Lung (tissue), 12 donors: Measurements from ENCODE around the gene CIRBP. TPM values are rescaled to one million over a fixed set of nuclear protein-coding genes. Genes with fewer than 3 reads are reported as not detected.

Experiments
- ATAC-seq: fragments of 200-7000 bp; cut with Tn5 transposase; one replicate; pipeline ENCODE4 v1.9.1; 2020; ENCODE audit warnings: moderate number of reproducible peaks; ENCODE audit not compliant: insufficient read depth, low FRiP score
- DNase-seq, 3 donors: peaks; one replicate each; pipeline ENCODE4 v3.0.0-alpha.2; 2013 to 2017
- H3K27ac ChIP-seq, 2 donors: one replicate each; pipeline ENCODE4 v1.5.1; 2013; ENCODE audit warnings: mild to moderate bottlenecking in 2 of 2, moderate library complexity in 2 of 2, control low read depth in 1 of 2, inconsistent platforms in 1 of 2, low read depth in 1 of 2, low read length in 1 of 2
- H3K27me3 ChIP-seq, 3 donors: one replicate each; pipeline ENCODE4 v1.5.1; 2013; ENCODE audit warnings: low read length in 2 of 3; ENCODE audit not compliant: control insufficient read depth in 3 of 3, insufficient read depth in 3 of 3
- H3K36me3 ChIP-seq, 4 donors: one replicate each; pipeline ENCODE4 v1.5.1; 2013; ENCODE audit warnings: low read length in 4 of 4, mild to moderate bottlenecking in 1 of 4, moderate library complexity in 1 of 4; ENCODE audit not compliant: control insufficient read depth in 4 of 4, insufficient read depth in 4 of 4
- H3K4me1 ChIP-seq, 5 donors: one replicate each; pipeline ENCODE4 v1.5.1; 2013; ENCODE audit warnings: low read length in 5 of 5, mild to moderate bottlenecking in 2 of 5, moderate library complexity in 1 of 5; ENCODE audit not compliant: control insufficient read depth in 5 of 5, insufficient read depth in 5 of 5
- H3K4me3 ChIP-seq: one replicate; pipeline ENCODE4 v1.5.1; 2013; ENCODE audit warnings: mild to moderate bottlenecking, control low read depth, moderate library complexity
- H3K9ac ChIP-seq, 2 donors: one replicate each; pipeline ENCODE4 v1.5.1; 2013; ENCODE audit warnings: low read length in 2 of 2, control low read depth in 1 of 2; ENCODE audit not compliant: insufficient read depth in 1 of 2
- H3K9me3 ChIP-seq, 4 donors: one replicate each; pipeline ENCODE4 v1.5.1; 2013; ENCODE audit warnings: low read length in 3 of 4, mild to moderate bottlenecking in 1 of 4, moderate library complexity in 1 of 4; ENCODE audit not compliant: control insufficient read depth in 4 of 4, insufficient read depth in 3 of 4
- WGBS, 2 donors: extraction: QIAGEN DNeasy Blood & Tissue Kit; methylation state at CpG; one replicate each; pipeline ENCODE4 v1.1.7; 2013; 5-methylcytosine and 5-hydroxymethylcytosine counted together
- polyA plus RNA-seq, 2 donors: library from polyadenylated mRNA; stranded (reverse); fragments of 200-250 nt; gene quantifications; one replicate each; pipeline ENCODE4 v1.2.1, GENCODE V29; 2013
- total RNA-seq, 2 donors: library from RNA; depleted of rRNA in 1 of 2; stranded (reverse); fragments of >200 nt in 1 of 2; gene quantifications; one replicate each; pipeline ENCODE4 v1.2.1, GENCODE V29; 2014 to 2021
- TF ChIP-seq, protein P1 (sequence below): IDR thresholded peaks from 2 replicates; pipeline ENCODE4 v1.5.1; 2012; ENCODE audit warnings: mild to moderate bottlenecking; ENCODE audit errors: control extremely low read depth, extremely low read depth
- donor health status: control.
- donor health status: control.
- donor health status: Bipolar disorder and iron deficiency.
- donor health status: healthy.
- donor health status: DM: yes; HTN: yes; CAD: no.

Gene CIRBP
- total and polyA plus RNA-seq, 4 donors = 313 to 488 (median 439) TPM

DNA sequence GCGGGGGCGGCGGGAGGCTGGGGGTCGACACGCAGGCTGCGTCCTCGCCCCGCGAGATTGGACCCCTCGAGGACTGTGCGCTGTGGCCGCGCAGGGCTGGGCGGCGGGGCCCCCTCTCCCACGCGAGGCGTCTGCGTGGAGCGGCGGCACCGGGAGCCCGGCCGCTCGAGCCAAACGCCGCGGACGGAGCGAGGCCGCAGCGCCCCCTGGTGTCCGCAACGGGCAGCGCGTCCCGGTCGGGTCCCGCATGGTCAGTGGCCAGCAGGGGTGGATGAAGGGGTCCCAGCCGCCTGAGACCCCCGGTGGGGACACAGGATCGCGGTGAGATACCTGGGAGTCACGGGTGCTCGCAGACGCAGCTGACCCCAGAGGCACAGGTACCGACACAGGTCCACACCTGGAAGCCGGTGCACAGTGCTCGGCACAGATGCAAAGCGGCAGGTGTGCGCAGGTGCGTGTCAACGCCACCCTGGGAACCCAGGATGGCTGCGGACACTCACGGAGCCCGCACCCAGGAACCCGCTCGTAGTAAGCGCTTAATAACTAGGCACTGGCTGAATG is 2.1 kb upstream of the CIRBP start:
- H3K4me1 ChIP-seq = peaks cover 17 to 70% (median 41%) of the 10 kb centered on the region in 5 donors
- H3K9ac ChIP-seq = no peak overlapping the region
- H3K36me3 ChIP-seq = peaks cover 0 to 20% (median 14%) of the 10 kb centered on the region in 4 donors
- H3K4me3 ChIP-seq = peak overlapping the region; percentile 22
- TF ChIP-seq, protein P1, sequence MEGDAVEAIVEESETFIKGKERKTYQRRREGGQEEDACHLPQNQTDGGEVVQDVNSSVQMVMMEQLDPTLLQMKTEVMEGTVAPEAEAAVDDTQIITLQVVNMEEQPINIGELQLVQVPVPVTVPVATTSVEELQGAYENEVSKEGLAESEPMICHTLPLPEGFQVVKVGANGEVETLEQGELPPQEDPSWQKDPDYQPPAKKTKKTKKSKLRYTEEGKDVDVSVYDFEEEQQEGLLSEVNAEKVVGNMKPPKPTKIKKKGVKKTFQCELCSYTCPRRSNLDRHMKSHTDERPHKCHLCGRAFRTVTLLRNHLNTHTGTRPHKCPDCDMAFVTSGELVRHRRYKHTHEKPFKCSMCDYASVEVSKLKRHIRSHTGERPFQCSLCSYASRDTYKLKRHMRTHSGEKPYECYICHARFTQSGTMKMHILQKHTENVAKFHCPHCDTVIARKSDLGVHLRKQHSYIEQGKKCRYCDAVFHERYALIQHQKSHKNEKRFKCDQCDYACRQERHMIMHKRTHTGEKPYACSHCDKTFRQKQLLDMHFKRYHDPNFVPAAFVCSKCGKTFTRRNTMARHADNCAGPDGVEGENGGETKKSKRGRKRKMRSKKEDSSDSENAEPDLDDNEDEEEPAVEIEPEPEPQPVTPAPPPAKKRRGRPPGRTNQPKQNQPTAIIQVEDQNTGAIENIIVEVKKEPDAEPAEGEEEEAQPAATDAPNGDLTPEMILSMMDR = peak; percentile 95
- ATAC-seq = peak; percentile 21
- WGBS, 2 donors = 1% methylated on average over 53 to 59 of the region's 59 CpGs
- peak overlapping the region; percentile 77 to 90 for H3K27ac ChIP-seq
- H3K27me3 ChIP-seq = no peaks in the 10 kb centered on the region
- no peaks in the 10 kb centered on the region for H3K9me3 ChIP-seq
- DNase-seq = peak; percentile 65 to 84 (median 71)

DNA sequence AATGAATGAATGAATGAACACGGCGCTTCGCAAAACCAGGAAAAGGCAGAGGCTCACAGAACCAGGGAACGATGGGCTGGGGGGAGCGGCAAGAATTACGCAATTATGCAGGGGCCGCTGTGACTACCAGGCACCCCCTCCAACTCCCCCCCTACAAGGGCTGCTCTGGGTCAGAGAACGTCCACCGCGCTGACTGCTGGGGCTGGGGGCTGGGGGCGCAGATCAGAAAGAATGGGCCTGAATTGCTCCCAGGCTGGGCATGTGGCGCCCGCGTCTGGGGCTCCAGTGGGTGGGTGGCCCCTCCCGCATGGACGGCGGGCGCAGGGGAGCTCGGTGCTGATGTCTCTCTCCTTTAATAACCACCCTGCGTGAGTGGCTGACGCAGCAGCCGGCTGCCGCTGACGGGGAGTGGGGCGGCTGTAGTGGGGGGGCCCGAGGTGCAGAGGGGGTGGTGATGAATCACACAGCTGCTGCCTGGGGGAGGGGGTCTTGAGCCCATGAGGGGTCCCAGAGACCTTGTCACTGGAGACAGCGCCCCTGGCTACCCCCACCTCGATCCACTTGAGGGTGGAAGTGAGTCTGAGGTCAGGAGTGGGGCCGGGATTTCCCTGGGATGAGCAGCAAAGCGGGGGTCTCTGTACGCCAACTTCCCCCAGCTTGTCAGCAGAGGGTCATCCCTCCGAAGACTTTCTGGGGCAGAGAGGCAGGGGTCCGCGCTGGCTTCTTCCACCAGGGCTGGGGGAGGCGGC is 1.5 kb upstream of the CIRBP start:
- H3K27ac ChIP-seq = no peak overlapping the region
- TF ChIP-seq, protein P1 = no peak
- H3K9ac ChIP-seq = no peak overlapping the region
- H3K9me3 ChIP-seq = no peaks in the 10 kb centered on the region
- H3K4me1 ChIP-seq = peaks cover 17 to 63% (median 37%) of the 10 kb centered on the region in 5 donors
- H3K27me3 ChIP-seq = no peaks in the 10 kb centered on the region
- DNase-seq (no peak), ATAC-seq (no peak)
- no peak overlapping the region for H3K4me3 ChIP-seq
- peaks cover 4 to 27% (median 19%) of the 10 kb centered on the region in 4 donors for H3K36me3 ChIP-seq
- 30 to 33% methylated on average over 34 to 35 of the region's 35 CpGs for WGBS, 2 donors

DNA sequence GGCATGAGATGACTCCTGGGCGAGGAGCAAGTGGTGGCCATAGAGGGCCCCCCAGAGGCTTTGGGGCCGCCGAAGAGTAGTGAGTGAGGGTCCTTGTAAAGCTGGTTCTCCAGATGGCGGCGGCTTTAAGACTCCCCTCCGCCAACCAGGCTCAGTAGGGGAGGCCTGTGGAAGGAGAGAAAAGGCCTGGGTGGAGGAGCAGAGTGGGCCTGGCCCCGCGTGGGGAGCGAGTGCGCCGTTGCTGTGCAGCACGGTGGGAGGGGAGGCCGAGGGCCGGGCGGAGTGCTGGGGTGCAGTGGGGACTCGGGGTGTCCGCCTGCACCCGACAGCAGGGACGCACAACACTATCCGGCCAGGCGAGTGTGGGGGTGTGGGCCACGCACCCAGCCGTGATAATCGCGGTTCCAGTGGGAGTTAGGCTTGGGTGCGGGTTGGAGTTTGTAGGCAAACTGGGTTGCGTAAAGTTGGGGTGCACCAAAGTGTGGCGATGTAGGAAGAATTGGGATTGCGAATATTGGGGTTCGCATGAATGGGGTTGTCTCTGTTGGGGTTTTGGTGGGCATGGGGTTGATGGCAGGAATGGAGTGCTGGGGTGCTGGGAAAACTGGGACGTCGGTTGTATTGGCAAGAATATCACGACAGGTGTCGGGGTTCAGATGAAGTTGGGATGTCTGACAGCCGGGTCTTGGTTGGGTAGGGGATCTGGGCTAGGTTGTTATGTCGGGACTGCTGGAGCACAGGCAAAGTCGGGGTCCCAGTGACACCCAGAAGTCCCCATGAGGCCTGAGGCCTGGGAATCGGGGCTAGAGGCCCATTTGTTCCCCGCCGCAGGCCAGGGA is 687 bp upstream of the CIRBP start:
- H3K27ac ChIP-seq = peak overlapping the region; percentile 58 to 62
- H3K4me1 ChIP-seq = peaks cover 17 to 55% (median 34%) of the 10 kb centered on the region in 5 donors
- no peaks in the 10 kb centered on the region for H3K9me3 ChIP-seq
- no peak overlapping the region for H3K9ac ChIP-seq
- no peaks in the 10 kb centered on the region for H3K27me3 ChIP-seq
- TF ChIP-seq, protein P1 = no peak
- H3K4me3 ChIP-seq = no peak overlapping the region
- WGBS, 2 donors = 53 to 54% methylated on average over 37 to 40 of the region's 40 CpGs
- no peak for DNase-seq
- H3K36me3 ChIP-seq = peaks cover 10 to 34% (median 27%) of the 10 kb centered on the region in 4 donors
- ATAC-seq = no peak
